Kidney (tissue), 14 donors: Measurements from ENCODE around the gene TCF4. TPM values are rescaled to one million over a fixed set of nuclear protein-coding genes. Genes with fewer than 3 reads are reported as not detected.

Experiments
- DNase-seq, 5 donors: peaks; one replicate each; pipeline ENCODE4 v3.0.0-alpha.2; 2013 to 2020
- FAIRE-seq: peaks from 2 replicates; lab custom pipeline; 2012; peaks lifted over from hg19 to GRCh38; lab: Jason Lieb, UNC
- H3K27ac ChIP-seq, 2 donors: one replicate each; pipeline ENCODE4 v1.7.0; 2013; ENCODE audit warnings: low read depth in 2 of 2, low read length in 2 of 2, inconsistent platforms in 1 of 2
- H3K27me3 ChIP-seq: one replicate; pipeline ENCODE4 v1.7.1; 2013; ENCODE audit warnings: low read length, inconsistent platforms; ENCODE audit not compliant: control insufficient read depth, insufficient read depth
- H3K36me3 ChIP-seq, 3 donors: one replicate each; pipeline versions ENCODE4 v1.7.0 to v1.7.1; 2013; ENCODE audit warnings: low read length in 3 of 3, control low read depth in 1 of 3, inconsistent platforms in 1 of 3; ENCODE audit not compliant: insufficient read depth in 3 of 3, control insufficient read depth in 2 of 3
- H3K4me1 ChIP-seq, 3 donors: one replicate each; pipeline versions ENCODE4 v1.7.0 to v1.7.1; 2013; ENCODE audit warnings: low read length in 3 of 3, inconsistent platforms in 1 of 3, low read depth in 1 of 3; ENCODE audit not compliant: control insufficient read depth in 2 of 3, insufficient read depth in 2 of 3
- H3K4me3 ChIP-seq, 3 donors: one replicate each; pipeline versions ENCODE4 v1.7.0 to v1.8.1; 2013; ENCODE audit warnings: low read length in 3 of 3, control low read depth in 1 of 3, inconsistent platforms in 1 of 3
- H3K9ac ChIP-seq, 3 donors: one replicate each; pipeline versions ENCODE4 v1.7.0 to v1.7.1; 2013; ENCODE audit warnings: low read length in 3 of 3, control low read depth in 1 of 3, inconsistent platforms in 1 of 3
- H3K9me3 ChIP-seq, 3 donors: one replicate each; pipeline versions ENCODE4 v1.7.0 to v1.7.1; 2013; ENCODE audit warnings: low read length in 3 of 3, control low read depth in 1 of 3, inconsistent platforms in 1 of 3; ENCODE audit not compliant: control insufficient read depth in 2 of 3, insufficient read depth in 1 of 3
- intact Hi-C: fragments of 100-400 bp; cut with DNase I; formaldehyde crosslinking; loops from one replicate; pipeline ENCODE4 v1.11.1; 2022
- polyA plus RNA-seq: library from polyadenylated mRNA; stranded (reverse); fragments of 350-450 nt; fragmentation: Illumina TruSeq; extraction: RNeasy Lipid Tissue Mini Kit (QIAGEN cat#74804); gene quantifications from one replicate; pipeline ENCODE4 v1.2.3, GENCODE V29; 2014; ENCODE audit warnings: low read depth, low replicate concordance; ENCODE audit not compliant: insufficient read depth
- total RNA-seq: library from RNA; stranded (reverse); fragmentation: NEBNext Ultra II Directional; extraction: Animal tissue kit (Norgen Biotek cat#: 25700); gene quantifications from one replicate; pipeline ENCODE4 v1.2.1, GENCODE V29; 2021
- TF ChIP-seq, protein P1 (sequence below): IDR thresholded peaks from 3 replicates; pipeline ENCODE4 v1.5.1; 2012; ENCODE audit warnings: mild to moderate bottlenecking, moderate library complexity, borderline replicate concordance; ENCODE audit not compliant: insufficient read depth; ENCODE audit errors: extremely low read depth
- donor health status: control.
- donor health status: control.
- donor health status: control.
- donor health status: control.
- donor health status: control.
- donor health status: DM: yes; HTN: yes; CAD: no.
- donor health status: Normal renal cell carcinoma (clear cell type).

The TCF4 gene
- total and polyA plus RNA-seq, 2 donors from 2014 or later = 4.4 to 60.3 TPM

DNA sequence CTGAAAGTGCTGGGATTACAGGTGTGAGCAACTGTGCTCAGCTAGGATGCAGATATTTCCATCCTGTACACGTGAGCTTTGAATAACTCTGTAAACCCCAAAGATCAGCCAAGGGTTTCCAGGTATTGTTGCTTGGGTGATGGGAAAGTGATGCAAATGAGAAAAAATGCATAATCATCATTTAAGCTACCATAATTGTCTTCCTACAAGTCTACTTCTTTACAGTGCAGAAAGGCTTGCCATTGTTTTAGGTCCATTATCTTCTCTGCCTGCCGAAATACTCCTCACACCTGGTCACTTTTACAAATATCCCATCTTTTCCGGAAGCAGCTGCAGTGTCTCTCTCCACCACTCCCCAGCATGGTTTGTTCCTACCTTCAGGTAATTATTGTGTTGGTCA lies 368.9 kb downstream of the TCF4 start:
- no peaks in the 10 kb centered on the region for H3K36me3 ChIP-seq
- no peak overlapping the region for H3K27ac ChIP-seq
- FAIRE-seq (no peak), DNase-seq (no peak)
- no peak overlapping the region for H3K9ac ChIP-seq
- H3K4me3 ChIP-seq = no peak overlapping the region
- H3K4me1 ChIP-seq = no peaks in the 10 kb centered on the region
- intact Hi-C loops = no loop called here
- no peaks in the 10 kb centered on the region for H3K9me3 ChIP-seq
- no peaks in the 10 kb centered on the region for H3K27me3 ChIP-seq
- TF ChIP-seq, protein P1, sequence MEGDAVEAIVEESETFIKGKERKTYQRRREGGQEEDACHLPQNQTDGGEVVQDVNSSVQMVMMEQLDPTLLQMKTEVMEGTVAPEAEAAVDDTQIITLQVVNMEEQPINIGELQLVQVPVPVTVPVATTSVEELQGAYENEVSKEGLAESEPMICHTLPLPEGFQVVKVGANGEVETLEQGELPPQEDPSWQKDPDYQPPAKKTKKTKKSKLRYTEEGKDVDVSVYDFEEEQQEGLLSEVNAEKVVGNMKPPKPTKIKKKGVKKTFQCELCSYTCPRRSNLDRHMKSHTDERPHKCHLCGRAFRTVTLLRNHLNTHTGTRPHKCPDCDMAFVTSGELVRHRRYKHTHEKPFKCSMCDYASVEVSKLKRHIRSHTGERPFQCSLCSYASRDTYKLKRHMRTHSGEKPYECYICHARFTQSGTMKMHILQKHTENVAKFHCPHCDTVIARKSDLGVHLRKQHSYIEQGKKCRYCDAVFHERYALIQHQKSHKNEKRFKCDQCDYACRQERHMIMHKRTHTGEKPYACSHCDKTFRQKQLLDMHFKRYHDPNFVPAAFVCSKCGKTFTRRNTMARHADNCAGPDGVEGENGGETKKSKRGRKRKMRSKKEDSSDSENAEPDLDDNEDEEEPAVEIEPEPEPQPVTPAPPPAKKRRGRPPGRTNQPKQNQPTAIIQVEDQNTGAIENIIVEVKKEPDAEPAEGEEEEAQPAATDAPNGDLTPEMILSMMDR = no peak

DNA sequence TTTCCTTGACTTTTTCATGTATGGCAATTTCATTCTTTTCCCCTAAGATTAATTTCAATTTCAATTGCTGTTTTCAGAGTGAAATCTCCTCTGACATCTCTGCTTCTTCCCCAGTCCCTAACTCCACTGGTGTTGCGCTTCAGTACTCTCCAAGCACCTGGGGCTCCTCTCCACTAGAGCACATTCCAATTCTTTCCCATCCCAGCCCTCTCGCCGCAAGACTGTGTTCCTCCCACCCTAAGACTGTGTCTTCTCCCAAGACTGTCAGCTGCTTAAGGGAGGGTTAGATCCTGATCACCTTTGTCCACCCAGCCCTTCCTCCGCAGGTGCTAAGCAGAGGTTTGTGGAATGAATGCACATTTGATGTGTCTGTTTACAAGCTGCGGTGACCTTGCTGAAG lies 373.0 kb downstream of the TCF4 start:
- intact Hi-C loops = no loop called here
- no peak overlapping the region for H3K4me3 ChIP-seq

DNA sequence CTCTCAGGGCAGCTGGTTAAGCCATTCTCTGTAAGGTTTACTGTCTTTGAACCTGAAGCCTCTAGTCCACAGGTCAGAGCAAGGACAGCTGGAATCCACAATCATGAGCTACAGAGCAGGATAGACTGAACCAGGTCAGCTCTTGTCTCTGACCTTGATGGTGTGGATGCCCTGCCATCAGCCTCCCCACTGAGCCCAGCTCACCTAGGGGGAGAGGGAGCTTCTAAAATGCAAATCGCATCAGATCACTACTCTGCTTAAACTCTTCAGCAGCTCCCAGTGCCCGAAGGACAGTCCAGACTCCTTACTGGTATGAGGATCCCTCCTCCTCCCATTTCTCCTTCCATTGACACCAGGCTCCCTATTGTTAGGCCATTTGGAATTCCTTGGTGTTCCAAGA lies 373.5 kb downstream of the TCF4 start:
- H3K4me1 ChIP-seq = no peaks in the 10 kb centered on the region
- no peaks in the 10 kb centered on the region for H3K9me3 ChIP-seq
- DNase-seq (no peak), FAIRE-seq (no peak)
- H3K4me3 ChIP-seq = no peak overlapping the region
- intact Hi-C loops = no loop called here
- no peak overlapping the region for H3K9ac ChIP-seq
- TF ChIP-seq, protein P1 = no peak
- no peaks in the 10 kb centered on the region for H3K27me3 ChIP-seq
- H3K27ac ChIP-seq = no peak overlapping the region
- H3K36me3 ChIP-seq = no peaks in the 10 kb centered on the region

More for the DNA sequence above, 373.0 kb downstream of the TCF4 start:
- H3K9ac ChIP-seq = no peak overlapping the region
- no peaks in the 10 kb centered on the region for H3K4me1 ChIP-seq
- no peak for FAIRE-seq
- TF ChIP-seq, protein P1 = no peak
- H3K9me3 ChIP-seq = no peaks in the 10 kb centered on the region
- H3K36me3 ChIP-seq = no peaks in the 10 kb centered on the region
- H3K27ac ChIP-seq = no peak overlapping the region
- DNase-seq = peak in 3 of 5 donors; percentile 11 to 24 (median 22)
- H3K27me3 ChIP-seq = no peaks in the 10 kb centered on the region

DNA sequence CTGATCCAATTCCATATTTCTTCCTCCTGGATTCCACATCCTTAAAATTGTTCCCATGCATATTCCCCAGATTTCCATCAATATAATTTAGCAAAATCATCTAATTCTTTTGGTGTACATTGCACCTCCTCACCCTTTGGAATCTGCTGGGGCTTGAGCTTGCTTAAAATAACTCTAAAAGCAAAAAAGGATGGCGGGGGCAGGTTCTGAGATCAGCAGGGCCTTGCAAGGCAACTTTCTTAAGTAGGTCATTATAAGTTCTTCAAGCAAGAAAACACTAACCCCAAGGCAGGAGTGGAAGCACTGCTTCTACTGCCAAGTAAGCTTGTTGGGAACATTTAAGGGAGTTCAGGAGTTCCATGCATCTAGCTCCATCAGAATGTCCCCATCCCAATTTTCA lies 374.4 kb downstream of the TCF4 start:
- H3K4me3 ChIP-seq = no peak overlapping the region
- no peak for FAIRE-seq
- TF ChIP-seq, protein P1 = no peak
- H3K27ac ChIP-seq = no peak overlapping the region
- H3K4me1 ChIP-seq = no peaks in the 10 kb centered on the region
- no peaks in the 10 kb centered on the region for H3K9me3 ChIP-seq
- intact Hi-C loops = no loop called here
- no peak overlapping the region for H3K9ac ChIP-seq
- H3K27me3 ChIP-seq = no peaks in the 10 kb centered on the region
- no peaks in the 10 kb centered on the region for H3K36me3 ChIP-seq
- DNase-seq = no peak
